K562 (cell line): ENCODE results near the gene FCHO2. TPM values are rescaled to one million over a fixed set of nuclear protein-coding genes. Genes with fewer than 3 reads are reported as not detected.

Experiments
- ATAC-seq: fragments of 200-7000 bp; cut with Tn5 transposase; 3 replicates; pipeline ENCODE4 v1.9.1; 2020; ENCODE audit warnings: moderate library complexity
- BruUV-seq: library from RNA; stranded (reverse); fragments of 400-500 nt; replicated peaks from 2 replicates; lab custom pipeline; 2021; lab: Mats Ljungman, UMichigan
- CTCF ChIA-PET: fragments of 300-600 bp; formaldehyde crosslinking; extraction: SDS; loops from one replicate; lab custom pipeline; 2021; ENCODE audit warnings: low intra/inter-chr PET ratio; lab: Yijun Ruan, JAX
- POLR2A ChIA-PET: fragments of 300-600, 350-650 bp; sonication (Branson Sonifier 250); formaldehyde crosslinking; extraction: SDS; loops from one replicate; lab custom pipeline; 2021; ENCODE audit warnings: antibody characterized with exemption, inconsistent platforms; lab: Yijun Ruan, JAX
- DNase-seq, 4 experiments: peaks; one replicate each; pipeline versions ENCODE4 v3.0.0 to v3.0.0-alpha.2; 2011 to 2018; ENCODE audit warnings: low spot score in 3 of 4, mixed read lengths in 3 of 4; ENCODE audit errors: extremely low read depth in 1 of 4
- FAIRE-seq: peaks from 2 replicates; lab custom pipeline; 2011; peaks lifted over from hg19 to GRCh38; lab: Jason Lieb, UNC
- H2AFZ ChIP-seq: 2 replicates; pipeline ENCODE4 v1.6.0; 2011; ENCODE audit warnings: low read depth, low read length, control low read depth, inconsistent platforms
- H3K27ac ChIP-seq: fragments of 200-600 bp; 3 replicates; pipeline ENCODE4 v1.8.0; 2011; ENCODE audit warnings: low read depth, mild to moderate bottlenecking, control low read depth, inconsistent platforms, low read length, moderate library complexity, mixed read lengths; ENCODE audit errors: extremely low read depth
- H3K27me3 ChIP-seq, 2 experiments: fragments of 300-600 bp in 1 of 2; 2 replicates in 1 of 2; 3 replicates in 1 of 2; pipeline versions ENCODE4 v1.6.0 to v1.8.0; 2011; ENCODE audit warnings: inconsistent platforms in 2 of 2, low read length in 2 of 2, mild to moderate bottlenecking in 1 of 2, mixed read lengths in 1 of 2, moderate library complexity in 1 of 2; ENCODE audit not compliant: control insufficient read depth in 2 of 2, insufficient read depth in 2 of 2
- H3K36me3 ChIP-seq: fragments of 300-600 bp; 3 replicates; pipeline ENCODE4 v1.8.0; 2011; ENCODE audit warnings: mild to moderate bottlenecking, low read length, inconsistent platforms; ENCODE audit not compliant: control insufficient read depth, insufficient read depth
- H3K4me1 ChIP-seq, 2 experiments: fragments of 200-600 bp in 1 of 2; replicated peaks in 1 of 2; 2 replicates in 1 of 2; 3 replicates in 1 of 2; pipeline versions ENCODE4 v1.5.1 to v1.8.0; 2011; ENCODE audit warnings: inconsistent platforms in 2 of 2, low read length in 2 of 2, mild to moderate bottlenecking in 1 of 2, mixed read lengths in 1 of 2, moderate library complexity in 1 of 2; ENCODE audit not compliant: control insufficient read depth in 2 of 2, insufficient read depth in 2 of 2
- H3K4me2 ChIP-seq: 2 replicates; pipeline ENCODE4 v1.6.1; 2011; ENCODE audit warnings: low read length, control low read depth, inconsistent platforms, mixed read lengths; ENCODE audit not compliant: insufficient read depth
- H3K4me3 ChIP-seq: fragments of 200-600 bp; sonication (generic), shearing (Covaris generic); 2 replicates; pipeline ENCODE4 v1.5.1; 2016; ENCODE audit warnings: control low read depth, inconsistent platforms
- H3K79me2 ChIP-seq: fragments of 200-600 bp; 3 replicates; pipeline ENCODE4 v1.8.0; 2011; ENCODE audit warnings: low read length, inconsistent platforms; ENCODE audit not compliant: control insufficient read depth, insufficient read depth
- H3K9ac ChIP-seq, 2 experiments: 2 replicates each; pipeline versions ENCODE4 v1.6.0 to v1.6.1; 2011; ENCODE audit warnings: low read depth in 2 of 2, low read length in 2 of 2, control low read depth in 1 of 2, inconsistent platforms in 1 of 2, mild to moderate bottlenecking in 1 of 2, mixed read lengths in 1 of 2; ENCODE audit not compliant: insufficient read depth in 1 of 2
- H3K9me1 ChIP-seq: one replicate; pipeline ENCODE4 v1.6.0; 2011; ENCODE audit warnings: inconsistent platforms, mild to moderate bottlenecking, low read length, moderate library complexity; ENCODE audit not compliant: control insufficient read depth, insufficient read depth
- H3K9me3 ChIP-seq: replicated peaks from 2 replicates; pipeline ENCODE4 v1.5.1; 2011; ENCODE audit warnings: low read depth, low read length, inconsistent platforms; ENCODE audit not compliant: control insufficient read depth, insufficient read depth
- H4K20me1 ChIP-seq: replicated peaks from 2 replicates; pipeline ENCODE4 v1.6.1; 2011; ENCODE audit warnings: low read length, inconsistent platforms, mixed read lengths; ENCODE audit not compliant: control insufficient read depth, insufficient read depth
- ASH1L ChIP-seq: fragments of 450-650 bp; IDR thresholded peaks from 2 replicates; pipeline ENCODE4 v1.6.1; 2018; ENCODE audit warnings: borderline replicate concordance, mild to moderate bottlenecking, low read depth; ENCODE audit not compliant: partially characterized antibody
- NFIC ChIP-seq: fragments of 450-650 bp; IDR thresholded peaks from 2 replicates; pipeline ENCODE4 v1.6.1; 2017; ENCODE audit warnings: mild to moderate bottlenecking, inconsistent platforms
- NONO ChIP-seq, 2 experiments: fragments of 200-400 bp in 1 of 2; fragments of 450-650 bp in 1 of 2; formaldehyde crosslinking in 1 of 2; IDR thresholded peaks; 2 replicates each; pipeline ENCODE4 v1.6.1; 2017; ENCODE audit warnings: low read depth in 2 of 2, mild to moderate bottlenecking in 2 of 2, moderate library complexity in 2 of 2, low read length in 1 of 2
- XRCC5 ChIP-seq: fragments of 200-400 bp; formaldehyde crosslinking; IDR thresholded peaks from 2 replicates; pipeline ENCODE4 v1.6.1; 2017; ENCODE audit warnings: low read depth, mild to moderate bottlenecking, low read length
- WGBS: fragments of 100-300 bp; shearing (Covaris generic); methylation state at CpG from one replicate; pipeline ENCODE4 v1.1.6; 2016; ENCODE audit warnings: low coverage, mixed read lengths; ENCODE audit not compliant: insufficient coverage; ENCODE audit errors: missing lambda C conversion rate; 5-methylcytosine and 5-hydroxymethylcytosine counted together
- in situ Hi-C: fragments of 300-500 bp; cut with MboI; formaldehyde crosslinking; loops from 4 replicates; pipeline ENCODE4 v1.15.0; 2018; ENCODE audit warnings: inconsistent platforms, mixed read lengths
- intact Hi-C: fragments of 100-400 bp; cut with micrococcal nuclease; formaldehyde crosslinking; loops from 2 replicates; pipeline ENCODE4 v1.14.2; 2022
- polyA plus RNA-seq, 8 experiments: library from polyadenylated mRNA; depleted of rRNA in 4 of 8; stranded (reverse) in 5 of 8; unstranded in 3 of 8; fragments of >200 nt; fragmentation: Nextera tagmentation in 2 of 8; fragmentation: Illumina TruSeq in 1 of 8; extraction: Ambion mirVana in 2 of 8; extraction: Trizol in 1 of 8; gene quantifications; 2 replicates each; pipeline versions ENCODE4 v1.2.1 to v1.2.3, GENCODE V29; 2011 to 2014; ENCODE audit warnings: inconsistent platforms in 1 of 8, missing spikeins in 1 of 8
- total RNA-seq, 7 experiments: library from RNA; depleted of rRNA in 6 of 7; stranded (reverse); fragments of >200 nt in 6 of 7; fragmentation: Illumina TruSeq in 2 of 7; extraction: Trizol in 2 of 7; gene quantifications; 2 replicates each; pipeline versions ENCODE4 v1.2.1 to v1.2.3, GENCODE V29; 2011 to 2021; ENCODE audit warnings: low replicate concordance in 1 of 7
- TF ChIP-seq, protein P1 (sequence below): conservative IDR thresholded peaks from 2 replicates; pipeline ENCODE4 v1.6.1; 2011; ENCODE audit warnings: low read depth, mild to moderate bottlenecking, low read length; ENCODE audit not compliant: control insufficient read depth

The FCHO2 gene
- total and polyA plus RNA-seq, 9 of the 15 experiments (the other 6 are each of a cell fraction or from before 2014, with no cell fraction given) = 4.4 to 13.4 (median 8.3) TPM

DNA sequence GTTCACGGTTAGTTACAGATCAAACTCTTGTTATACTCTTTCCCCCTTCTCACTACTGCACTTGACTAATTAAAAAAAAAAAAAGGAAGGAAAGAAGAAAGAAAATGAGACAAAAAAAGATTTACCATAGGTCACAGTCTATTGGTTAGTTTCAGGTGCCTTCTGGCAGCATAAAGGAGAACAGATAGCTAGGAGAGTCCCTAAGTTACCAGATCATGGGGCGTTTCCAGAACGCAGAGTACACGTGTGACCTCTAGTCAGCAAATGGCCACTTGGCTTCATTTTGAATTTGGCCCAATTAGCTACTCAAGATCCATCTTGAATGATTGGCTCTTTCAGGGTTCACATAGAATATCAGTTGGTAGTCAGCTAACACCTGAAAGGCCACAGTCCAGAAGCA, 144.3 kb downstream of the FCHO2 start (continued):
- TF ChIP-seq, protein P1, sequence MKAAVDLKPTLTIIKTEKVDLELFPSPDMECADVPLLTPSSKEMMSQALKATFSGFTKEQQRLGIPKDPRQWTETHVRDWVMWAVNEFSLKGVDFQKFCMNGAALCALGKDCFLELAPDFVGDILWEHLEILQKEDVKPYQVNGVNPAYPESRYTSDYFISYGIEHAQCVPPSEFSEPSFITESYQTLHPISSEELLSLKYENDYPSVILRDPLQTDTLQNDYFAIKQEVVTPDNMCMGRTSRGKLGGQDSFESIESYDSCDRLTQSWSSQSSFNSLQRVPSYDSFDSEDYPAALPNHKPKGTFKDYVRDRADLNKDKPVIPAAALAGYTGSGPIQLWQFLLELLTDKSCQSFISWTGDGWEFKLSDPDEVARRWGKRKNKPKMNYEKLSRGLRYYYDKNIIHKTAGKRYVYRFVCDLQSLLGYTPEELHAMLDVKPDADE = no peak
- no peak for TF ChIP-seq NONO (IDR thresholded peaks at IDR 0.05; ENCODE audit: low read depth in 2 of 2, low read length in 1 of 2)

DNA sequence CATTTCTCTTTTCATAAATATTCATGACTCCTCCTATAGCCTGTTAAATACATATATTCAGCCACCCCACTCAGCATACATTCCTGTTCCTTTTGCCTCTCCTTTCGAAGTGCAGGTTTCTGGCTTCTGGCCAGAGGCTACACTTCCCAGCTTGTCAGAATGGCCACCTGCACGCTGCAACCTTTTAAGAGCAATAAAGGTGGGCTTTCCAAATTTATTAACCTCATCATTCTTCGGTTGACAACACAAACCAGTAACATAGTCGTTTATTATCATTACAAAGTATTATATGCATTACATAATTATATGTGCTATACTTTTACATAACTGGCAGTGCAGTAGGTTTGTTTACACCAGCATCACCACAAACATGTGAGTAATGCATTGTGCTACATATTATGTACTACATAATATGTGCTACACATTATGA, 148.0 kb downstream of the FCHO2 start:
- DNase-seq = no peak
- intact Hi-C loops = no loop called here

More for the DNA sequence above, 148.0 kb downstream of the FCHO2 start:
- Histone ChIP-seq H3K9me1 (no peaks in the 10 kb centered on the region), H3K4me3 (no peak overlapping the region), H3K79me2 (no peaks in the 10 kb centered on the region), H3K4me1 (no peaks in the 10 kb centered on the region), H3K27me3 (no peaks in the 10 kb centered on the region; a peak in 1 of 5 replicates), H3K9ac (no peak overlapping the region), H2AFZ (no peak overlapping the region), H3K36me3 (no peaks in the 10 kb centered on the region), H4K20me1 (no peaks in the 10 kb centered on the region), H3K4me2 (no peak overlapping the region), H3K9me3 (no peaks in the 10 kb centered on the region), H3K27ac (no peak overlapping the region)
- ATAC-seq (no peak), FAIRE-seq (no peak)
- peak; percentile 41; the same call in 1 of the 2 replicates for TF ChIP-seq NFIC
- TF ChIP-seq ASH1L = no peak
- TF ChIP-seq XRCC5 = no peak
- ChIA-PET CTCF (no interaction called here), POLR2A (no interaction called here)
- in situ Hi-C loops = no loop called here
- 2% methylated on average over 4 of the region's 4 CpGs for WGBS
- no TSS peak for BruUV-seq
